GM21723 (cell line): ENCODE measurements around the gene ACAP3.

Source experiments
- ATAC-seq: cut with Tn5 transposase; IDR thresholded peaks from one replicate; pipeline ENCODE4 v1.9.1; 2021; ENCODE audit warnings: mild to moderate bottlenecking, moderate library complexity; ENCODE audit not compliant: unreplicated experiment

The ACAP3 gene

DNA sequence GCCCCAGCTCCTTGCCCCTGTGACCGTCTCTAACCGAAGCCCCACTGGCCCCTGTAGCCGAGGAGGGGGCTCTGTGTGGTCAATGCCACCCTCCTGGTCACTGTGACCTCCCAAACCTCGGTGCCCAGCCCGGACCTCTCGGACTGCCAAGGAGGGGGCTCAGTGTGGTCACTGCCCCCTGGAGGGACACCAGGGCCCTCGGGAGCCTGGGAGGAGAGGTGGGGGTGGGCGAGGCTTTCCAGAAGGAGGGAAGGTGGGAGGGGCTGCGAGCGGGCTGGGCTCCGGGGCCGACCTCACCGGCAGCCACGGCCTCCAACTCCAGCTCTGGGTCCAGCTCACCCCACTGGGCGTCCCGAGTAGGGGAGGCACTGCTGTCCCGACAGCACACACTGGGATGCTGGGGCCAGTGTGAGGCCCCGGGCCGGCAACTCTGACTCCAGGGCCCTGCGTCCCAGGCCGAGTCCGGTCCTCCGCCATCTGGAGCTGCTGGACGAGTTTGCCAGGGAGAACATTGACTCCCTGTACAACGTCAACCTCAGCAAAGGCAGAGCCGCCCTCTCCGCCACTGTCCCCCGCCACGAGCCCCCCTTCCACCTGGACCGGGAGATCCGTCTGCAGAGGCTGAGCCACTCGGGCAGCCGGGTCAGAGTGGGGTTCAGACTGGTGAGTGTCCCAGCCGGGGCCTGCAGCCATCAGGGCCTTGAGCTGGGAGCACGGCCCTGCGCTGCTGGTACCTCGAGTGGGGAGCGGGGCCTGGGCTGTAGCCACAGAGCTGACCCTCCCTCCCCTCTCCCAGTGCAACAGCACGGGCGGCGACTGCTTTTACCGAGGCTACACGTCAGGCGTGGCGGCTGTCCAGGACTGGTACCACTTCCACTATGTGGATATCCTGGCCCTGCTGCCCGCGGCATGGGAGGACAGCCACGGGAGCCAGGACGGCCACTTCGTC, 21.1 kb downstream of the ACAP3 start:
- ATAC-seq, result no peak

DNA sequence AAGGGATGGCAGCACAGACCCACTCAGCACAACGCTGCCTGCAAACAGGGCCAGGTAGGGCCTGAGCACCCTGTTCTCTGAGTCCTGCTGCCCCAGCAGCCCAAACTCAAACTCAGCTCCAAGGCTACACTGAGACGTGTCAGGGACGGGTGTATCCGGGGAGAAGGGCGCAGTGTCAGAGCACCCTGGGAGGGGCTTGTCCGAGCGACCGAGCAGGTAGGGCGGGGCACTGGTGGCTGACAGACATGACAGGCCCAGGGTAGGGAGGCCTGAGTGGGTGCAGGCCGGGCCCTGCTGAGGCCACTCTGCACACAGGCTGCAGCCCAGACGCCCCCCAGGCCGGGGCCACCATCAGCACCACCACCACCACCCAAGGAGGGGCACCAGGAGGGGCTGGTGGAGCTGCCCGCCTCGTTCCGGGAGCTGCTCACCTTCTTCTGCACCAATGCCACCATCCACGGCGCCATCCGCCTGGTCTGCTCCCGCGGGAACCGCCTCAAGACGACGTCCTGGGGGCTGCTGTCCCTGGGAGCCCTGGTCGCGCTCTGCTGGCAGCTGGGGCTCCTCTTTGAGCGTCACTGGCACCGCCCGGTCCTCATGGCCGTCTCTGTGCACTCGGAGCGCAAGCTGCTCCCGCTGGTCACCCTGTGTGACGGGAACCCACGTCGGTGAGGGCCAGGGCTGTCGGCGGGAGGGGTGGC, 22.0 kb downstream of the ACAP3 start:
- no peak for ATAC-seq

DNA sequence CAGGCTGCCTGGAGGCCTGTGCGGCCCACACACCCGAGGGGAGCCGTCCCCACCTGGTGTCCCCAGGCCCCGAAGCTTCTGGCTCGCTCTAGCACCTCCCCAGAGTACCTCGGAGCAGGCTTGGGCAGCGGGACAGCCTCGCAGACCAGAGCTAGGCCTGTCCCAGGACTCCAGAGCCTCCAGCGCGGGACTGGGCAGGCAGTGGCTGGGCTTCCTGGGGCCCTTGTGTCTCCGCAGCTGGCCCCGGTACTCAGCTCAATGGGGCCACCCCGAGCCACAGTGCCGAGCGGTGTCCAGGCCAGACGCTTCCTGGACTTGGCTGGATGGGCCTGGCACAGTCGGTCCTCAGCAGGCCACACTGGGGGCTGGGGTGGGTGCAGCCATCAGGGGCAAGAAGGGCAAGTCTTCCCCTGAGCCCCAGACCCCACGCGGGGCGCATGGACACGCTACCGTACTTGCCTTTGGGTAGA, 22.6 kb downstream of the ACAP3 start:
- ATAC-seq, result no peak

DNA sequence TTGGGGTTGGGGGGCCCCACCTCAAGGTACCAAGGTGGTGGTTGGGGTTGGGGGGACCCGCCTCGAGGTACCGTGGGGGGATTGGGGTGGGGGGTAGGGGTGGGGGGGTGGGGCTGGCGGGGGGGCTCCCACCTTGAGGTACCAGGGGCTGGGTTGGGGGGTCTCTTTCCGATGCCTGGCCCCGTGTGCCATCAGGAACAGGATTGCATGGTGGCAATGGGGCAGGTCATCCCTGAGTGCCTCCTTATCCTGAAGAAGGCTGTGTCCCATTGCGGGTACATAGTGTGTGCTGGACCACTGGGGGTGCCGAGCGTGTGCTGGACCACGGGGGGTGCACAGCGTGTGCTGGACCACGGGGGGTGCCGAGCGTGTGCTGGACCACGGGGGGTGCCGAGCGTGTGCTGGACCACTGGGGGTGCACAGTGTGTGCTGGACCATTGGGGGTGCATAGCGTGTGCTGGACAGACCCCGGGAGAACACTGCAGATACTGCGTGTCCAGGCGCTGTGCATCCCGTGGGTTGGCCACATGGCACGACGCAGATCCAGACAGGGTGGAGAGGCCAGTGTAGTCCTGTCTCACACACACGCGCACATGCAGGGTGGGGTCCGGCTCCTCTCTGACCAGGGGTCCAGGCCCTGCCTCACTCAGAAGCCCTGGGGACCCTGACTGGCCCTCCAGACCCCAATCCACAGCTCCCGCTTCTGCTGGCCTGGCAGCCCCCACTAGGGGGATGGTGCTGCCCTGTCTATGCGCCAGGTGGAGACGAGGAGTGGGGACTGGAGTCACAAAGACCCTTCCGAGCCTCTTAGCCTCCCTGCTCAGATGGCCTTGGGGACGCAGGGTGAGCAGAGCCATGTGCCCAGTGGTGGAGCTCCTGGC, 23.3 kb downstream of the ACAP3 start:
- no peak for ATAC-seq

DNA sequence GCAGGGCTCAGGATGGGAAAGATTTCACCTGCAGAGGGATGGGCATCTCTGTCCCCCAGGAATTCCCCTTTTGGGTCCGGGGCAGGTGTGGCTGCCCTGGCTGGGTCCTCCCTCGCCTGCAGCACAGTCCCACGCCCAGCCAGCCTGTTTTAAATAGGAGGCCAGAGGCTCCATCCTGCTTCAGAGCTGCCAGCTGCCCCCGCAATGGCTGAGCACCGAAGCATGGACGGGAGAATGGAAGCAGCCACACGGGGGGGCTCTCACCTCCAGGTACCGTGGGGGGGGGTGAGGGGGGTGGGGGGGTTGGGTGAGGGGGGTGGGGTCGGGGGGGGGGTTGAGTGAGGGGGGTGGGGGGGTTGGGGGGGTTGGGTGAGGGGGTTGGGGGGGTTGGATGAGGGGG, 23.9 kb downstream of the ACAP3 start:
- ATAC-seq, result no peak

DNA sequence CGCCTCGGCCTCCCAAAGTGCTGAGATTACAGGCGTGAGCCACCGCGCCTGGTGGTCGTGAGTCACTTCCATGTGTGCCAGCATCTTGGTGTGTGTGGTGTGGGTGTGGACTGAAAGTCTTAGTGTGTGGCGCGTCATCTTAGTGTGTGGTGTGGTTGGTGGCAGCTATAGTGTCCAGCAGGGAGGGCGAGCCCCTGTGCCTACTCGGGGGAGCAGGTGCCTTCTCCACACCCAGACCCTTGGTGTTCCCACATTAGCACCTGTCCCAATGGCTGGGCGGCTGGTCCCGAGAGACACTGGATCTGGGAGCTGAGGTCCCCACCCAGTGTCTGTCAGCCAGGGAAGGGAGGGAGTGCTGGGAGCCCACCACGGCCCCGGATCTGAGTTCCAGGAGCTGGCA, 24.7 kb downstream of the ACAP3 start:
- no peak for ATAC-seq

GRCh38 chr1:1281533-1282321, 26.0 kb downstream of the ACAP3 start:
- ATAC-seq, result no peak

- no peak for ATAC-seq
Measured at GRCh38 chr1:1280782-1281481, 26.8 kb downstream of the ACAP3 start.

DNA sequence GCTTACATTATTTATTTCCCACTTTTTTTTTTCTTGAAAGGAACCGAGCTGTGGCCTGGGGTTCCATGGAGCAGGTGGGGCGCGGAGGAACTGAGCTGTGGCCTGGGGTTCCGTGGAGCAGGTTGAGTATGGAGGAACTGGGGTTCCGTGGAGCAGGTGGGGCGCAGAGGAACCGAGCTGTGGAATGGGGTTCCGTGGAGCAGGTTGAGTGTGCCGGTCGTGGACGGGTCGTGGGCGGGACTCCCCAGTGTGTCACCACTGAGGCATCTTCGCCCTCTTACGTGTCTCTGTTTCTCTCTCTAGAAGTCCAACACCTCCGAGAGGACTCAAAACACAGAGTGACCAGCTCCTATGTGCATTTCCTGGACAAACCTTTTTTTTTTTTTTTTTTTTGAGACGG, 28.7 kb downstream of the ACAP3 start:
- no peak for ATAC-seq

DNA sequence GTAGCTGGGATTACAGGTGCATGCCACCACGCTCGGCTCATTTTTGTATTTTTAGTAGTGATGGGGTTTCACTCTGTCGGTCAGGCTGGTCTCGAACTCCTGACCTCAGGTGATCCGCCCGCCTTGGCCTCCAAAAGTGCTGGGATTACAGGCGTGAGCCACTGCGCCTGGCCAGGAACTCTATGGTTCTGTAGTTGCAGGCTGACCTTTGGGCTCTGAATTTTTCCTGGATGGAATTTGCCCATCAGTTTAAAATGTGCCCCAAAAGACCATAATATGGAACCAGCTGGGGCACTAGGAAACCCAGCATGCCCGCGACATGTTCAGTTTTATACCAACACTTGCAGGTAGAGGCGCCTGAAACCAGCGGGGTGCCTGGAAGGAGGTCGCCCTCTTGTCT, 29.1 kb downstream of the ACAP3 start:
- ATAC-seq, result no peak

DNA sequence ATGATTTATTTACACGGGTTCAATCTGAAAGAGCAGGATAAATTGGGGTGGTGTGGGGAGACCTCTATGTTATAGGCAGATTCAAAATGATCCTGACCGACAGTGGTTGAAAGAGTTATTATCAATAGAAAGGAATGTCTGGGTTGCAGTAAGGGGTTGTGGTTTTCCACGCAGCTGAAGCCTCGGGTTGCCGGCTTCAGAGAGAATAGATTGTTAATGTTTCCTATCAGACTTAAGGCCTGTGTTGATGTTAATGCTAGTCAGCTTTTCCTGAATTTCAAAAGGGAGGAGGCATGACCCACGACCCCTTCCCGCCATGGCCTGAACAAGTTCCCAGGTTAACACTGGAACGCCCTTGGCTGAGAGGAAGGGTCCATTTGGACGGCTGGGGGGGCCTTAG, 31.9 kb downstream of the ACAP3 start:
- no peak for ATAC-seq

DNA sequence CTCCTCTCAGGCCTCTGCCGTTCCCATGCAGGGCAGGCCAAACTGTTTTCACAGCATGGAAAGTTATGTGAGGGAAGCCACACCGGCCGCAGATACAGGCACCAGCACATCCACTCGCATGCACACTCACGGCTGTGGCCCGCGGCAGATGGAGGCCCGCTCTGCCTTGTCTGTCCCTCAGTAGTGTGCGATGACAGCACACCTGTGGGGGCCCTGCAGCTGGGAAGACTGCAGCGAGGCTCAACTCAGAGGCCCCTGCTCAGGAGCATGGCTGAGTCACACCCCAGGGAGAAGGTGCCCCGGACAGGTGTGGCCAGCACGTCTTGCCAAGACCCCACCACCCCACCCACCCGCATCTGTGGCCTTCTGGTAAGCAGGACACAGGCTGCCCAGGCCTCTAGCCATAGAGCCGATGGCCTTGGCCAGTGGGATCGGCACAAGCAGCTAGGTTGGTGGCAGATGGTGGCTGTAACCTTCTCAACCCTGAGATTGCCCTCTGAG, 32.7 kb downstream of the ACAP3 start:
- ATAC-seq, result no peak

GRCh38 chr1:1274299-1274930, 33.3 kb downstream of the ACAP3 start:
- ATAC-seq, result no peak

DNA sequence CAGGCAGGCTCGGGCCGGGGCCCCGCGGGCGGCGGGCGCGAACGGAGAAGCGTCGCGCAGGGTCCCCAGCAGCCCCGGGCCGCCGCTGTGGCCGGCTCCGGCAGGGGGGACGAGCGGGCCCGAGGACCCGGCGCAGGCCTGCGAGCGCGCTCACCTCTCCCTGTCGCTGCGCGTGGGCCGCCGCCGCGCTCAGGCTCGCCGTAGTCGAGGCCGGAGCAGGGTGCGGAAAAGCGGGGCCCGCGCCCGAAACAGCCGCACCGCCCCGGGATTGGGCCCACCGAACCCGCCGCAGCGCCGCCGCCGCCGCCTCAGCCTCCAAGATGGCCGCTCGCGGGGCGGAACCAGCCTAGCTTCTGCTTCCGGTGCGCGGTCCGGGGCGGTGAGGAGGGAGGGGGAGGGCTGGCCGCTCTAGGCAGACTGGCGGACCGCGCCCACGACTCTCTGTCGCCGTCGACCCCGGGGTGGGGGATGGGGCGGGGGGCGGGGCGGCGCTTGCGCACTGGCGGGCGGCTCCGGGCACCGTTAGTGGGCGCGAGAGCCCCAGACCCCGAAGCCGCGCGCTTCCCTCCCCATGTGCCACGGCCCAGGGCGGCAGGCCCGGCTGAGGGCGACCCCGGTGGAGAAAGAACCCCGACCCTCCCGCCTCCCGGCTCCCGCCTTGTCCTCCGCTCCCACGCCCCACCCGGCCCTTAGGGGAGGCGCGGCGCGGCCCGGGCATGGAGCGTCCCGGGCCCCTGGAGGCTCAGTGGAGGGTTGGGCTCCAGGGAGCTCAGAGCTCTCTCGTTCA, 34.0 kb downstream of the ACAP3 start, which contains the start of gene UBE2J2:
Gene UBE2J2 (minus strand): TSS at position 343 of the 787 bp plus-strand sequence. CDS start 5,862 bp downstream, outside the sequence.
- ATAC-seq, result peak; percentile 74

DNA sequence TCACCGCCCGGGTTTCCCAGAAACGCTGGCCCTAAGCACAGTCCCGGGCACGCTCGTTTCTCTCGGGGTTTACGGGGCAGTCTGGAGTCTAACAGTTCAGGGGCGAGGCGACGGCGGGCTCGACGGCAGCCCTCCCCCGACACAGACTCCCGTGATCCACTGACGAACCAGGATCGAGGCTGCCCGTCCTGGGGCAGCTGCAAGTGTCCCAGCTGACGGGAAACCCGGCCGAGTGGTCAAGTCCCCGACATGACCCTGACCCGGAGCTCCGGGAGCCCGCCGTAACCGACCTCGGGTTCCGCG, 34.6 kb downstream of the ACAP3 start:
- ATAC-seq, result no peak

- ATAC-seq, result no peak
Measured at GRCh38 chr1:1272341-1273208, 35.2 kb downstream of the ACAP3 start.

GRCh38 chr1:1270813-1271212, 36.9 kb downstream of the ACAP3 start:
- no peak for ATAC-seq
